ENCODE data around the gene MACROD2. TPM values are rescaled to one million over a fixed set of nuclear protein-coding genes. Genes with fewer than 3 reads are reported as not detected.

The MACROD2 gene
- total RNA-seq, 1 experiment from 2014 or later: 3.1 TPM

DNA sequence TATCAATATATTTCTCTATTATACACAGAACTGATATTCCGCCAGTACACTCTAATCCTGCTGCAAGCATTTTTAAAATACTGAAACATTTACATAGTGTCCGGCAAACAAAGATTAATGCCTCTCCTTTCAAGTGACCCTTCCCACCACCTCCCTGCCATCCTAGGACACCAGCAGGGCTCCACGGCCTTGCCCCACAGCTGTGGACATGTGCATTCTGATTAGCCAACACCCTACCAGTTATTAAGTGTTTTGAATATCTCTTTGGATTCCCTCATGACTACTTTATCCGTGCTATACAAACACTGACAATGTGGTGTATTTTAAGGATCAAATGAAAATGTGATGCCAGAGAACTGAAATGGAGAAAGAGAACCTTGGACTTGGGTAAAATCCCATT is 1962.8 kb downstream of the MACROD2 start:
- Mint-ChIP-seq H3K4me3 (ENCODE audit: unreplicated experiment) (no peak overlapping the region), H3K9me3 (ENCODE audit: unreplicated experiment) (no peaks in the 10 kb centered on the region), H3K27me3 (ENCODE audit: insufficient read depth, unreplicated experiment) (no peaks in the 10 kb centered on the region), H3K27ac (ENCODE audit: low read depth, unreplicated experiment) (no peak overlapping the region), H3K36me3 (ENCODE audit: insufficient read depth, unreplicated experiment) (no peaks in the 10 kb centered on the region), H3K4me1 (ENCODE audit: insufficient read depth, unreplicated experiment) (no peaks in the 10 kb centered on the region)
- no TSS peak for BruUV-seq (replicated peaks)
- ChIA-PET POLR2A (no interaction called here), CTCF (interaction anchor here (0.6 kb wide), 1 partner anchor 255 kb away, joined by 3 read pairs; no protein-coding TSS in a partner anchor)
- DNase-seq (ENCODE audit: unreplicated experiment): no peak
- intact Hi-C loops (cut with micrococcal nuclease): no loop called here
- TF ChIP-seq CTCF (IDR thresholded peaks at IDR 0.05; ENCODE audit: unreplicated experiment): no peak

DNA sequence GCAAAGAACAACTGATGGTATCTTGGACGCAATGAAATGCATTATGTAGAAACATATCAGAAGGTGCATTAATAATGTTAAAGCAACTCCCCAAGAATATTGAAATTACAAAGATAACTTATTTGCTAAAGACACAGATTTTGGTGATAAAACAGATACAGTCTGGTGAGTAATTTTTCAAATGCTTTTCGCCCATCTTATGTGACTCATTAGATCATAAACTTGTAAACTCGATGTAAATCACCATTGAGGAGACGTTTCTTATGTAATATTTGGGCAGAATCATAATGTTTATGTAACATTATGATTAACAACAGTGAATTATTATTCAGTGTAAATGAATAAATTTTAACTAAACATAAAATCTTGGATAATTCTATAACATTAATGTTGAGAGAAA is 1969.8 kb downstream of the MACROD2 start:
- DNase-seq (ENCODE audit: unreplicated experiment): no peak
- Mint-ChIP-seq H3K27me3 (ENCODE audit: insufficient read depth, unreplicated experiment) (no peaks in the 10 kb centered on the region), H3K36me3 (ENCODE audit: insufficient read depth, unreplicated experiment) (no peaks in the 10 kb centered on the region), H3K4me1 (ENCODE audit: insufficient read depth, unreplicated experiment) (no peaks in the 10 kb centered on the region), H3K27ac (ENCODE audit: low read depth, unreplicated experiment) (no peak overlapping the region), H3K9me3 (ENCODE audit: unreplicated experiment) (no peaks in the 10 kb centered on the region), H3K4me3 (ENCODE audit: unreplicated experiment) (no peak overlapping the region)
- no peak for TF ChIP-seq CTCF (IDR thresholded peaks at IDR 0.05; ENCODE audit: unreplicated experiment)
- intact Hi-C loops (cut with micrococcal nuclease): no loop called here
- POLR2A ChIA-PET: no interaction called here
- BruUV-seq (replicated peaks): no TSS peak
- CTCF ChIA-PET: interaction anchor here (0.7 kb wide), 1 partner anchor 363 kb away, joined by 4 read pairs; no protein-coding TSS in a partner anchor

DNA sequence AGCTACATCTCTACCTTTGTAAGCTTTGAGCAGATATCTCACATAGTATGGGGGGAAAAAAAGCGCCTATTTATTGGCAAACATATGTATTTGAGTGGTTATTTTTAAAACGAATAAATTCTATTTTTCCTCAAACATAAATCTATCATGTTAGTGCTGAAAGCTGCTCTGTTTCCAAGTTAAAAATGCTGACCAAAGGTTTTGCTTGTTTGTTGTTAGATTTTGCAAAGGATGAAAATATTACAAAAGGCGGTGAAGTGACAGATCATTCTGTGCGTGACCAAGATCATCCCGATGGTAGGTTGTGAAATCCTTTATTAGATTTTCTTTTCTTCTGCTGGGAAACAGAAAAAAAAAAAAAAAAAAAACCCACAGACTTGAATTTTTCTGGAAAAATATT is 1972.0 kb downstream of the MACROD2 start:
- Mint-ChIP-seq H3K27me3 (ENCODE audit: insufficient read depth, unreplicated experiment) (no peaks in the 10 kb centered on the region), H3K36me3 (ENCODE audit: insufficient read depth, unreplicated experiment) (no peaks in the 10 kb centered on the region), H3K4me3 (ENCODE audit: unreplicated experiment) (no peak overlapping the region), H3K4me1 (ENCODE audit: insufficient read depth, unreplicated experiment) (no peaks in the 10 kb centered on the region), H3K9me3 (ENCODE audit: unreplicated experiment) (peaks cover 8% of the 10 kb centered on the region), H3K27ac (ENCODE audit: low read depth, unreplicated experiment) (no peak overlapping the region)
- intact Hi-C loops (cut with micrococcal nuclease): no loop called here
- ChIA-PET POLR2A (no interaction called here), CTCF (interaction anchor here (0.6 to 0.7 kb wide), 2 partner anchors 974 to 1913 kb away, joined by 3 to 4 read pairs; no protein-coding TSS in a partner anchor)
- no peak for TF ChIP-seq CTCF (IDR thresholded peaks at IDR 0.05; ENCODE audit: unreplicated experiment)
- no TSS peak for BruUV-seq (replicated peaks)
- no peak for DNase-seq (ENCODE audit: unreplicated experiment)

GRCh38 chr20:15976047-15976736 is 1980.9 kb downstream of the MACROD2 start:
- Mint-ChIP-seq H3K4me3 (ENCODE audit: unreplicated experiment) (no peak overlapping the region), H3K36me3 (ENCODE audit: insufficient read depth, unreplicated experiment) (no peaks in the 10 kb centered on the region), H3K4me1 (ENCODE audit: insufficient read depth, unreplicated experiment) (no peaks in the 10 kb centered on the region), H3K27ac (ENCODE audit: low read depth, unreplicated experiment) (no peak overlapping the region), H3K27me3 (ENCODE audit: insufficient read depth, unreplicated experiment) (no peaks in the 10 kb centered on the region), H3K9me3 (ENCODE audit: unreplicated experiment) (peaks cover 23% of the 10 kb centered on the region)
- BruUV-seq (replicated peaks): no TSS peak
- TF ChIP-seq CTCF (IDR thresholded peaks at IDR 0.05; ENCODE audit: unreplicated experiment): no peak
- ChIA-PET POLR2A (no interaction called here), CTCF (no interaction called here)
- intact Hi-C loops (cut with micrococcal nuclease): no loop called here
- DNase-seq (ENCODE audit: unreplicated experiment): no peak

Data from MCF 10A (cell line).